T-cell (primary cell): ENCODE data around the gene SESTD1. TPM values are rescaled to one million over a fixed set of nuclear protein-coding genes. Genes with fewer than 3 reads are reported as not detected.

Source experiments
- ATAC-seq, 4 experiments: fragments of 200-7000 bp in 3 of 4; fragments of 150-1000 bp in 1 of 4; cut with Tn5 transposase; replicated peaks in 1 of 4; 1 replicate in 3 of 4; 2 replicates in 1 of 4; pipeline ENCODE4 v1.10.0; 2021; ENCODE audit warnings: moderate library complexity in 3 of 4, mild to moderate bottlenecking in 2 of 4, moderate number of reproducible peaks in 1 of 4
- CTCF ChIA-PET, 2 donors: fragments of 300-600 bp; sonication (Branson Sonifier 250); formaldehyde crosslinking; loops; one replicate each; lab custom pipeline; 2022; ENCODE audit warnings: antibody characterized with exemption in 2 of 2; lab: Charles Lee
- POLR2A ChIA-PET, 2 donors: fragments of 300-600 bp; sonication (Branson Sonifier 250); formaldehyde crosslinking; loops; one replicate each; lab custom pipeline; 2022; ENCODE audit warnings: antibody characterized with exemption in 2 of 2; lab: Charles Lee
- DNase-seq, 35 experiments: peaks; one replicate each; pipeline versions ENCODE4 v3.0.0 to v3.0.0-alpha.2; 2013 to 2023
- H3K27ac ChIP-seq: one replicate; pipeline ENCODE4 v1.5.1; 2013; ENCODE audit warnings: low read length
- H3K27me3 ChIP-seq, 2 experiments: replicated peaks in 1 of 2; 1 replicate in 1 of 2; 2 replicates in 1 of 2; pipeline versions ENCODE4 v1.6.1 to v1.7.0; 2013; ENCODE audit warnings: low read length in 1 of 2, mixed read lengths in 1 of 2; ENCODE audit not compliant: control insufficient read depth in 2 of 2, insufficient read depth in 2 of 2; ENCODE audit errors: extremely low read depth in 1 of 2
- H3K36me3 ChIP-seq, 2 donors: 1 replicate in 1 of 2; 2 replicates in 1 of 2; pipeline versions ENCODE4 v1.6.1 to v1.7.0; 2013; ENCODE audit warnings: low read length in 1 of 2; ENCODE audit not compliant: control insufficient read depth in 2 of 2, insufficient read depth in 1 of 2; ENCODE audit errors: extremely low read depth in 1 of 2
- H3K4me1 ChIP-seq, 2 experiments: 1 replicate in 1 of 2; 2 replicates in 1 of 2; pipeline versions ENCODE4 v1.6.1 to v1.7.0; 2013; ENCODE audit warnings: low read length in 2 of 2, mixed read lengths in 1 of 2; ENCODE audit not compliant: insufficient read depth in 2 of 2, control insufficient read depth in 1 of 2; ENCODE audit errors: extremely low read depth in 1 of 2
- H3K4me3 ChIP-seq, 2 donors: 1 replicate in 1 of 2; 2 replicates in 1 of 2; pipeline versions ENCODE4 v1.5.1 to v1.7.0; 2013; ENCODE audit warnings: mild to moderate bottlenecking in 2 of 2, low read length in 1 of 2, moderate library complexity in 1 of 2; ENCODE audit not compliant: control insufficient read depth in 1 of 2; ENCODE audit errors: extremely low read depth in 1 of 2
- H3K9me3 ChIP-seq: 2 replicates; pipeline ENCODE4 v1.7.0; 2013
- H3K27ac Mint-ChIP-seq, 2 donors: one replicate each; pipeline ENCODE4 v1.8.0; 2020 to 2021; ENCODE audit warnings: mild to moderate bottlenecking in 2 of 2, mixed read lengths in 2 of 2
- H3K27me3 Mint-ChIP-seq, 2 donors: one replicate each; pipeline ENCODE4 v1.8.0; 2021 to 2022; ENCODE audit warnings: mixed read lengths in 2 of 2
- H3K36me3 Mint-ChIP-seq: one replicate; pipeline ENCODE4 v1.8.0; 2021; ENCODE audit warnings: mixed read lengths
- H3K4me1 Mint-ChIP-seq, 3 donors: one replicate each; pipeline ENCODE4 v1.8.0; 2020 to 2022; ENCODE audit warnings: mixed read lengths in 3 of 3, mild to moderate bottlenecking in 1 of 3
- H3K4me3 Mint-ChIP-seq, 3 donors: one replicate each; pipeline ENCODE4 v1.8.0; 2020 to 2022; ENCODE audit warnings: mild to moderate bottlenecking in 3 of 3, mixed read lengths in 3 of 3, moderate library complexity in 3 of 3
- H3K9me3 Mint-ChIP-seq, 3 donors: one replicate each; pipeline ENCODE4 v1.8.0; 2020 to 2022; ENCODE audit warnings: mixed read lengths in 3 of 3
- WGBS: methylation state at CpG from one replicate; pipeline ENCODE4 v1.1.5; 2013; ENCODE audit warnings: missing lambda C conversion rate; ENCODE audit not compliant: insufficient coverage; 5-methylcytosine and 5-hydroxymethylcytosine counted together
- total RNA-seq, 35 experiments: library from RNA in 6 of 35; stranded (reverse) in 6 of 35; fragments of 120-200 nt in 1 of 35; gene quantifications; one replicate each; pipeline versions ENCODE4 v1.2.1 to v1.2.4 and lab custom pipeline; 2013 to 2026

Gene SESTD1
- total RNA-seq, 5 donors from 2014 or later (not counting 1 experiment from before 2014, with no cell fraction given) = 4.8 to 13.7 (median 5.5) TPM

- no peak overlapping the region for H3K4me3 Mint-ChIP-seq
- no peaks in the 10 kb centered on the region for H3K36me3 ChIP-seq
- no peaks in the 10 kb centered on the region for H3K36me3 Mint-ChIP-seq
- ATAC-seq (no peak), DNase-seq (peak in 12 of 35 experiments; percentile 2 to 51 (median 5))
- POLR2A ChIA-PET = no interaction called here
- no peak overlapping the region for H3K27ac Mint-ChIP-seq
- CTCF ChIA-PET = interaction anchor here (0.6 to 1.9 kb wide), 48 partner anchors 10 to 1379 kb away, joined by 3 to 30 read pairs (median 4); partner anchors contain the start of gene CCDC141 (in 1 of the 2)
- H3K4me3 ChIP-seq = no peak overlapping the region
- H3K9me3 Mint-ChIP-seq = no peaks in the 10 kb centered on the region
- no CpG with 5 or more reads among the region's 1 CpG for WGBS
- no peak overlapping the region for H3K27ac ChIP-seq
- no peaks in the 10 kb centered on the region for H3K27me3 ChIP-seq
- no peaks in the 10 kb centered on the region for H3K4me1 Mint-ChIP-seq
- no peaks in the 10 kb centered on the region for H3K4me1 ChIP-seq
- no peaks in the 10 kb centered on the region for H3K27me3 Mint-ChIP-seq
- H3K9me3 ChIP-seq = no peaks in the 10 kb centered on the region
These were observed 134.9 kb downstream of the SESTD1 start for GRCh38 chr2:179129574-179130238.

- ATAC-seq (no peak), DNase-seq (no peak)
- no peaks in the 10 kb centered on the region for H3K36me3 ChIP-seq
- Mint-ChIP-seq H3K9me3 (no peaks in the 10 kb centered on the region), H3K36me3 (peaks cover 8% of the 10 kb centered on the region), H3K4me3 (no peak overlapping the region), H3K27me3 (no peaks in the 10 kb centered on the region), H3K4me1 (peaks cover 4 to 10% (median 4%) of the 10 kb centered on the region in 3 donors), H3K27ac (no peak overlapping the region)
- no peak overlapping the region for H3K27ac ChIP-seq
- no peaks in the 10 kb centered on the region for H3K9me3 ChIP-seq
- ChIA-PET CTCF (no interaction called here), POLR2A (no interaction called here)
- no peaks in the 10 kb centered on the region for H3K4me1 ChIP-seq
- no peak overlapping the region for H3K4me3 ChIP-seq
- H3K27me3 ChIP-seq = no peaks in the 10 kb centered on the region
- WGBS = no CpG with 5 or more reads among the region's 3 CpGs
These were observed 139.2 kb downstream of the SESTD1 start for GRCh38 chr2:179125404-179125803.

DNA sequence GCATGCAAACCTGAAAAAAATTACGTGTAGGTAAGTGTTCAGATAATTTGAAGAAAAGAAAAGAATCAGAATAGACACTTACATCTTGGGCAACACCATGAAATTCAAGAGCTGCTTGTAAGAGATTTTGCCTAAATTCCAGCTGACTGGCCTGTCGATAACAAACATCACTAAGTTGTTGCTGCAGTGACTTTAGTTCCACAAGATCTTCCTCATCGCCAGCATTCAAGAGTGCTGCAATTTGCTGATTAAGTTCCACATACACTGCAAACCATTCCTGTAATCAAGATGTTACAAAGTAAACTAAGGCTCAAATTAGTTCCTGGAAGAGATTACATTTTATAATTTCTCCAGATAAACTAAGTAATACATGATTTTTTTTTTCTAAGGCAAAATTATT is 140.3 kb downstream of the SESTD1 start:
- DNase-seq (no peak), ATAC-seq (no peak)
- peaks cover 4 to 12% (median 4%) of the 10 kb centered on the region in 3 donors for H3K4me1 Mint-ChIP-seq
- Histone ChIP-seq H3K27me3 (no peaks in the 10 kb centered on the region), H3K4me3 (no peak overlapping the region), H3K4me1 (no peaks in the 10 kb centered on the region), H3K27ac (no peak overlapping the region), H3K9me3 (no peaks in the 10 kb centered on the region), H3K36me3 (no peaks in the 10 kb centered on the region)
- H3K36me3 Mint-ChIP-seq = peaks cover 8% of the 10 kb centered on the region
- ChIA-PET POLR2A (no interaction called here), CTCF (no interaction called here)
- no peaks in the 10 kb centered on the region for H3K9me3 Mint-ChIP-seq
- 100% methylated on average over 2 of the region's 3 CpGs for WGBS
- no peak overlapping the region for H3K27ac Mint-ChIP-seq
- no peak overlapping the region for H3K4me3 Mint-ChIP-seq
- no peaks in the 10 kb centered on the region for H3K27me3 Mint-ChIP-seq

- no peak overlapping the region for H3K27ac ChIP-seq
These were observed 141.4 kb downstream of the SESTD1 start for GRCh38 chr2:179123272-179123662.

DNA sequence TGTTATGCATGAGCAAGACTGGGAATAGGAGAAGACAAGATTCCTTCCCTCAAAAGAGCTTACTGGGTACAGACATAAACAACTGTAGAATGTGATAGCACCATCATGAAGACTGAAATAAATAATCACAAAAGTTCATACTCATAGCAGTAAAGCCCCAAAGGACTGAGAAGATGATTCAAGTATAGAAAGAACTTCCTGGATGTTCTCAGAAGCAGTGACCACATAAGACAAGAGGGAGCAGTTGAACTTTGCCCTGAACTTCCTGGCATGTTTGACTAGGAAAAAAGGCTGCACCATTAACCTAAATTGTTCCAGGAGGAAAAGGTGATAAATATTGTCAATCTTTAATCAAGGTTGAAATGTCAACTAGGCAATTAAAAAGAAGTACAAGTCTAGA is 156.9 kb downstream of the SESTD1 start:
- H3K9me3 ChIP-seq = no peaks in the 10 kb centered on the region
- no peaks in the 10 kb centered on the region for H3K27me3 ChIP-seq
- Mint-ChIP-seq H3K27ac (peak overlapping the region; percentile 58 to 78), H3K36me3 (peaks cover 13% of the 10 kb centered on the region), H3K9me3 (no peaks in the 10 kb centered on the region), H3K4me1 (peaks cover 24 to 27% (median 26%) of the 10 kb centered on the region in 3 donors), H3K4me3 (no peak overlapping the region), H3K27me3 (no peaks in the 10 kb centered on the region)
- POLR2A ChIA-PET = no interaction called here
- H3K36me3 ChIP-seq = peaks cover 0 to 4% of the 10 kb centered on the region in 2 donors
- DNase-seq (no peak), ATAC-seq (peak in 3 of 4 experiments; percentile 53 to 61 (median 60))
- CTCF ChIA-PET = no interaction called here
- peaks cover 2 to 18% of the 10 kb centered on the region in 2 experiments for H3K4me1 ChIP-seq
- no peak overlapping the region for H3K27ac ChIP-seq
- no peak overlapping the region for H3K4me3 ChIP-seq

More at GRCh38 chr2:179123272-179123662, 141.4 kb downstream of the SESTD1 start:
- H3K4me1 ChIP-seq = no peaks in the 10 kb centered on the region
- DNase-seq (no peak), ATAC-seq (no peak)
- no CpG with 5 or more reads among the region's 1 CpG for WGBS
- ChIA-PET POLR2A (no interaction called here), CTCF (interaction anchor here in 1 of 2 donors (0.6 to 0.7 kb wide), 2 partner anchors 11 to 115 kb away, joined by 3 read pairs; no protein-coding TSS in a partner anchor)
- no peak overlapping the region for H3K4me3 ChIP-seq
- no peaks in the 10 kb centered on the region for H3K27me3 ChIP-seq
- Mint-ChIP-seq H3K27ac (no peak overlapping the region), H3K4me3 (no peak overlapping the region), H3K27me3 (no peaks in the 10 kb centered on the region), H3K4me1 (peaks cover 4 to 12% (median 4%) of the 10 kb centered on the region in 3 donors), H3K36me3 (peaks cover 8% of the 10 kb centered on the region), H3K9me3 (no peaks in the 10 kb centered on the region)
- no peaks in the 10 kb centered on the region for H3K36me3 ChIP-seq
- no peaks in the 10 kb centered on the region for H3K9me3 ChIP-seq

GRCh38 chr2:179106676-179107428 is 157.8 kb downstream of the SESTD1 start:
- Histone ChIP-seq H3K9me3 (no peaks in the 10 kb centered on the region), H3K36me3 (no peaks in the 10 kb centered on the region), H3K4me1 (peaks cover 2 to 18% of the 10 kb centered on the region in 2 experiments), H3K27me3 (no peaks in the 10 kb centered on the region), H3K27ac (no peak overlapping the region), H3K4me3 (no peak overlapping the region)
- H3K27me3 Mint-ChIP-seq = no peaks in the 10 kb centered on the region
- peak overlapping the region in 1 of 3 donors; percentile 22 for H3K4me3 Mint-ChIP-seq
- H3K27ac Mint-ChIP-seq = peak overlapping the region; percentile 25 to 37
- H3K9me3 Mint-ChIP-seq = no peaks in the 10 kb centered on the region
- CTCF ChIA-PET = interaction anchor here in 1 of 2 donors (1.6 kb wide), 1 partner anchor 23 kb away, joined by 4 read pairs; no protein-coding TSS in a partner anchor
- peak in 1 of 4 experiments; percentile 30 for ATAC-seq
- no peak for DNase-seq
- 100% methylated on average over 1 of the region's 3 CpGs for WGBS
- POLR2A ChIA-PET = no interaction called here
- peaks cover 8% of the 10 kb centered on the region for H3K36me3 Mint-ChIP-seq
- peaks cover 24 to 27% (median 26%) of the 10 kb centered on the region in 3 donors for H3K4me1 Mint-ChIP-seq
